GM18505 (cell line): ENCODE results near the gene TMEM209.
"Not testable (repeated sequence)": the region's sequence is repeated elsewhere in the genome, so short reads cannot be mapped to it uniquely, and the experiment has no call there.

Experiments used
- ATAC-seq: cut with Tn5 transposase; IDR thresholded peaks from one replicate; pipeline ENCODE4 v1.9.1; 2021; ENCODE audit not compliant: unreplicated experiment
- POLR2A ChIP-seq: IDR thresholded peaks from 4 replicates; pipeline ENCODE4 v1.6.1; 2011; ENCODE audit warnings: borderline replicate concordance; ENCODE audit not compliant: insufficient read depth, insufficient read length; ENCODE audit errors: extremely low read depth

TMEM209 gene

GRCh38 chr7:130127821-130128317 lies 77.3 kb downstream of the TMEM209 start:
- no peak for ATAC-seq
- TF ChIP-seq POLR2A, result no peak

- ATAC-seq, result no peak
- no peak for TF ChIP-seq POLR2A
Measured at GRCh38 chr7:130127404-130127803, 77.8 kb downstream of the TMEM209 start.

GRCh38 chr7:130126840-130127239 lies 78.4 kb downstream of the TMEM209 start:
- ATAC-seq, result not testable (repeated sequence)

- no peak for TF ChIP-seq POLR2A
- no peak for ATAC-seq
Measured at GRCh38 chr7:130124711-130125110, 80.5 kb downstream of the TMEM209 start.

GRCh38 chr7:130123501-130123900 lies 81.7 kb downstream of the TMEM209 start:
- no peak for ATAC-seq
- TF ChIP-seq POLR2A, result no peak

GRCh38 chr7:130118801-130119200 lies 86.4 kb downstream of the TMEM209 start:
- TF ChIP-seq POLR2A, result no peak
- ATAC-seq, result no peak

GRCh38 chr7:130118294-130118693 lies 86.9 kb downstream of the TMEM209 start:
- no peak for ATAC-seq
- TF ChIP-seq POLR2A, result no peak

- ATAC-seq, result no peak
- no peak for TF ChIP-seq POLR2A
Measured at GRCh38 chr7:130114776-130115175, 90.4 kb downstream of the TMEM209 start.
